SK-N-SH treated with all-trans-retinoic acid at 6 μM for 48 hours (cell line): Measurements from ENCODE around the gene SHC4.

ENCODE experiments used
- ATAC-seq: fragments of 200-7000 bp; cut with Tn5 transposase; 3 replicates; pipeline ENCODE4 v1.9.1; 2020; ENCODE audit warnings: mild to moderate bottlenecking, moderate library complexity
- ARNTL ChIP-seq: fragments of 450-650 bp; formaldehyde crosslinking; IDR thresholded peaks from 2 replicates; pipeline ENCODE4 v1.5.0; 2020; ENCODE audit warnings: low read depth, mild to moderate bottlenecking, moderate library complexity, borderline replicate concordance
- BACH2 ChIP-seq: fragments of 250-450 bp; sonication (Bioruptor Pico); IDR thresholded peaks from 2 replicates; pipeline ENCODE4 v1.9.0; 2021; ENCODE audit warnings: mild to moderate bottlenecking, borderline replicate concordance
- CSDC2 ChIP-seq: fragments of 250-450 bp; sonication (Bioruptor Pico); IDR thresholded peaks from 2 replicates; pipeline ENCODE4 v1.5.0; 2020; ENCODE audit warnings: mild to moderate bottlenecking, moderate library complexity
- ESRRG ChIP-seq: fragments of 250-450 bp; sonication (Bioruptor Pico); IDR thresholded peaks from 2 replicates; pipeline ENCODE4 v1.6.1; 2021; ENCODE audit warnings: mild to moderate bottlenecking
- GLIS3 ChIP-seq: fragments of 250-450 bp; sonication (Bioruptor Pico); IDR thresholded peaks from 2 replicates; pipeline ENCODE4 v1.5.0; 2020; ENCODE audit warnings: mild to moderate bottlenecking, moderate library complexity
- OSR1 ChIP-seq: fragments of 250-450 bp; sonication (Bioruptor Pico); IDR thresholded peaks from 2 replicates; pipeline ENCODE4 v1.8.0; 2022; ENCODE audit warnings: moderate library complexity, mild to moderate bottlenecking, inconsistent platforms
- PPARA ChIP-seq: fragments of 250-450 bp; sonication (Bioruptor Pico); IDR thresholded peaks from 2 replicates; pipeline ENCODE4 v1.5.0; 2020; ENCODE audit warnings: mild to moderate bottlenecking, borderline replicate concordance
- RARB ChIP-seq: fragments of 250-450 bp; sonication (Bioruptor Pico); IDR thresholded peaks from 2 replicates; pipeline ENCODE4 v1.8.0; 2021; ENCODE audit warnings: mild to moderate bottlenecking, moderate library complexity
- SNAI2 ChIP-seq: fragments of 250-450 bp; sonication (Bioruptor Pico); IDR thresholded peaks from 2 replicates; pipeline ENCODE4 v1.5.0; 2020; ENCODE audit warnings: mild to moderate bottlenecking, moderate library complexity
- TCF4 ChIP-seq: fragments of 250-450 bp; sonication (Bioruptor Pico); IDR thresholded peaks from 2 replicates; pipeline ENCODE4 v1.8.0; 2021; ENCODE audit warnings: mild to moderate bottlenecking, moderate library complexity, borderline replicate concordance
- TOX ChIP-seq: fragments of 250-450 bp; sonication (Bioruptor Pico); IDR thresholded peaks from 2 replicates; pipeline ENCODE4 v1.8.0; 2021; ENCODE audit warnings: mild to moderate bottlenecking, moderate library complexity, borderline replicate concordance
- ZC3H10 ChIP-seq: fragments of 250-450 bp; sonication (Bioruptor Pico); IDR thresholded peaks from 2 replicates; pipeline ENCODE4 v1.5.1; 2021; ENCODE audit warnings: mild to moderate bottlenecking, moderate library complexity
- ZFP3 ChIP-seq: fragments of 250-450 bp; sonication (Bioruptor Pico); IDR thresholded peaks from 2 replicates; pipeline ENCODE4 v1.5.0; 2020; ENCODE audit warnings: mild to moderate bottlenecking, moderate library complexity
- ZNF8 ChIP-seq: fragments of 450-650 bp; formaldehyde crosslinking; IDR thresholded peaks from 2 replicates; pipeline ENCODE4 v1.5.0; 2020; ENCODE audit warnings: mild to moderate bottlenecking, moderate library complexity
- TF ChIP-seq, protein P1 (sequence below): fragments of 250-450 bp; sonication (Bioruptor Pico); IDR thresholded peaks from 2 replicates; pipeline ENCODE4 v1.8.0; 2020; ENCODE audit warnings: mild to moderate bottlenecking, moderate library complexity, borderline replicate concordance
- TF ChIP-seq, protein P2 (sequence below): fragments of 250-450 bp; sonication (Bioruptor Pico); IDR thresholded peaks from 2 replicates; pipeline ENCODE4 v1.5.0; 2020; ENCODE audit warnings: mild to moderate bottlenecking, moderate library complexity
- TF ChIP-seq, protein P3 (sequence below): fragments of 250-450 bp; sonication (Bioruptor Pico); IDR thresholded peaks from 2 replicates; pipeline ENCODE4 v1.5.1; 2021; ENCODE audit warnings: mild to moderate bottlenecking, moderate library complexity
- TF ChIP-seq, protein P4 (sequence below): fragments of 250-450 bp; sonication (Bioruptor Pico); IDR thresholded peaks from 2 replicates; pipeline ENCODE4 v1.8.0; 2021; ENCODE audit warnings: low read depth, mild to moderate bottlenecking, moderate library complexity, borderline replicate concordance

Gene SHC4

DNA sequence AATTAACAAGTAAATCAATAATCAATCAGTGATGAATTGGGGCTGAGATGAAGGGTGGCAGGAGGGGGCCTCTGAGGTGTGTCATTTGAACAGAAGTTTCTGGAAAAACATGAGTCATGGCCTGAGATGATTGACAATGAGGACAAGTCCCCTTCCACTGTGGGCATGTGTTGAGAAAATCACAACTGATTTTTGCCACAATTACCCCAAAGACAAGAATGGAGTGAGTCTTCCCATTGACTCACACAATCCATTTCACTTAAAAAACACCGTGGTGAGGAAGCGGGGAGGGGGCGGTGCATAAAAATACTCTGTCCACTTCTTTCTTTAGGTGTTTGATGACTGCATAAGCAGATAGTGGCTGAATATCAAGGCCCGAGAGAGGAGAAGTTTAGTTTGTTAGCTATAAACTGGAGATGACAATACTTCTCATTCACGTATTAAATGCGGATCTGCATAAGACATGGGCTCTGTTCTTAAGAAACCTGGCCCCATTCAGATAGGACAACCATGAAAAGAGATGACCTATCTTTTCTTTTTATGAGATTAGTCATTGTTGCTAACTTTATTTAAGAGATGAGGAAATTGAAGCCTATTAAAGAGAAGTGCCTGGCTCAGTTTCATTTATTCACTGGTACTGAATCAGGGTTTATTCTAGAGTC lies 34.7 kb downstream of the SHC4 start:
- no peak for ATAC-seq
- TF ChIP-seq BACH2 (no peak), SNAI2 (CRISPR knock-in tag) (no peak), CSDC2 (CRISPR knock-in tag) (no peak), GLIS3 (no peak), ZC3H10 (CRISPR knock-in tag) (no peak), ARNTL (CRISPR knock-in tag) (no peak), ZFP3 (no peak), ZNF8 (CRISPR knock-in tag) (no peak), TOX (no peak), ESRRG (CRISPR knock-in tag) (no peak), RARB (no peak)
- TF ChIP-seq, protein P1, sequence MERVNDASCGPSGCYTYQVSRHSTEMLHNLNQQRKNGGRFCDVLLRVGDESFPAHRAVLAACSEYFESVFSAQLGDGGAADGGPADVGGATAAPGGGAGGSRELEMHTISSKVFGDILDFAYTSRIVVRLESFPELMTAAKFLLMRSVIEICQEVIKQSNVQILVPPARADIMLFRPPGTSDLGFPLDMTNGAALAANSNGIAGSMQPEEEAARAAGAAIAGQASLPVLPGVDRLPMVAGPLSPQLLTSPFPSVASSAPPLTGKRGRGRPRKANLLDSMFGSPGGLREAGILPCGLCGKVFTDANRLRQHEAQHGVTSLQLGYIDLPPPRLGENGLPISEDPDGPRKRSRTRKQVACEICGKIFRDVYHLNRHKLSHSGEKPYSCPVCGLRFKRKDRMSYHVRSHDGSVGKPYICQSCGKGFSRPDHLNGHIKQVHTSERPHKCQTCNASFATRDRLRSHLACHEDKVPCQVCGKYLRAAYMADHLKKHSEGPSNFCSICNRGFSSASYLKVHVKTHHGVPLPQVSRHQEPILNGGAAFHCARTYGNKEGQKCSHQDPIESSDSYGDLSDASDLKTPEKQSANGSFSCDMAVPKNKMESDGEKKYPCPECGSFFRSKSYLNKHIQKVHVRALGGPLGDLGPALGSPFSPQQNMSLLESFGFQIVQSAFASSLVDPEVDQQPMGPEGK, result no peak
- TF ChIP-seq, protein P2, sequence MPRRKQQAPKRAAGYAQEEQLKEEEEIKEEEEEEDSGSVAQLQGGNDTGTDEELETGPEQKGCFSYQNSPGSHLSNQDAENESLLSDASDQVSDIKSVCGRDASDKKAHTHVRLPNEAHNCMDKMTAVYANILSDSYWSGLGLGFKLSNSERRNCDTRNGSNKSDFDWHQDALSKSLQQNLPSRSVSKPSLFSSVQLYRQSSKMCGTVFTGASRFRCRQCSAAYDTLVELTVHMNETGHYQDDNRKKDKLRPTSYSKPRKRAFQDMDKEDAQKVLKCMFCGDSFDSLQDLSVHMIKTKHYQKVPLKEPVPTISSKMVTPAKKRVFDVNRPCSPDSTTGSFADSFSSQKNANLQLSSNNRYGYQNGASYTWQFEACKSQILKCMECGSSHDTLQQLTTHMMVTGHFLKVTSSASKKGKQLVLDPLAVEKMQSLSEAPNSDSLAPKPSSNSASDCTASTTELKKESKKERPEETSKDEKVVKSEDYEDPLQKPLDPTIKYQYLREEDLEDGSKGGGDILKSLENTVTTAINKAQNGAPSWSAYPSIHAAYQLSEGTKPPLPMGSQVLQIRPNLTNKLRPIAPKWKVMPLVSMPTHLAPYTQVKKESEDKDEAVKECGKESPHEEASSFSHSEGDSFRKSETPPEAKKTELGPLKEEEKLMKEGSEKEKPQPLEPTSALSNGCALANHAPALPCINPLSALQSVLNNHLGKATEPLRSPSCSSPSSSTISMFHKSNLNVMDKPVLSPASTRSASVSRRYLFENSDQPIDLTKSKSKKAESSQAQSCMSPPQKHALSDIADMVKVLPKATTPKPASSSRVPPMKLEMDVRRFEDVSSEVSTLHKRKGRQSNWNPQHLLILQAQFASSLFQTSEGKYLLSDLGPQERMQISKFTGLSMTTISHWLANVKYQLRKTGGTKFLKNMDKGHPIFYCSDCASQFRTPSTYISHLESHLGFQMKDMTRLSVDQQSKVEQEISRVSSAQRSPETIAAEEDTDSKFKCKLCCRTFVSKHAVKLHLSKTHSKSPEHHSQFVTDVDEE (CRISPR knock-in tag), result no peak
- TF ChIP-seq, protein P3, sequence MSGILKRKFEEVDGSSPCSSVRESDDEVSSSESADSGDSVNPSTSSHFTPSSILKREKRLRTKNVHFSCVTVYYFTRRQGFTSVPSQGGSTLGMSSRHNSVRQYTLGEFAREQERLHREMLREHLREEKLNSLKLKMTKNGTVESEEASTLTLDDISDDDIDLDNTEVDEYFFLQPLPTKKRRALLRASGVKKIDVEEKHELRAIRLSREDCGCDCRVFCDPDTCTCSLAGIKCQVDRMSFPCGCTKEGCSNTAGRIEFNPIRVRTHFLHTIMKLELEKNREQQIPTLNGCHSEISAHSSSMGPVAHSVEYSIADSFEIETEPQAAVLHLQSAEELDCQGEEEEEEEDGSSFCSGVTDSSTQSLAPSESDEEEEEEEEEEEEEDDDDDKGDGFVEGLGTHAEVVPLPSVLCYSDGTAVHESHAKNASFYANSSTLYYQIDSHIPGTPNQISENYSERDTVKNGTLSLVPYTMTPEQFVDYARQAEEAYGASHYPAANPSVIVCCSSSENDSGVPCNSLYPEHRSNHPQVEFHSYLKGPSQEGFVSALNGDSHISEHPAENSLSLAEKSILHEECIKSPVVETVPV, result no peak
- TF ChIP-seq, all 23 proteins: peak for 0

DNA sequence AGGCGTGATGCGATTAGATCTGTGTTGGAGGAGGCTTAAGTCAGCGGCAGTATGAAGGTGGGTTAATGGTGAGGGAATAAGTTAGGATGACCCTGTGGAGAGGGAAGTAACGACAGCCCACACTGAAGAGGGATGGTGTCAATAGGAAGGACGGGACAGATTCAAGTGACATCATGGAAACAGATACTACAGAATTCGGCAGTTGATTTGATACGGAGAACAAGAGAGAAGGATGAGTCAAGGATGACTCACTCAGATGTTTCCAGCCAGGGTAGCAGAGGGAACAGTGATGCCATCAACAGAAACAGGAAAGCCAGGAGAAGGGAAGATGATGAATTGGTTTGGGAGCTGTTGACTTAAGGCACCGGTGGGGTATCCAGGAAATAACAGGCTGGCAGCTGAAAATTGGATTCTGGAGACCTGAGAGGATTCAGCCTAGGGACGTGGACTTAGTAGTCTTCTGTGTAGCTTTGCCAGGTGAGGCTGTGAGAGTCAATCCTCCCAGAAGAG lies 38.0 kb downstream of the SHC4 start:
- TF ChIP-seq, protein P4, sequence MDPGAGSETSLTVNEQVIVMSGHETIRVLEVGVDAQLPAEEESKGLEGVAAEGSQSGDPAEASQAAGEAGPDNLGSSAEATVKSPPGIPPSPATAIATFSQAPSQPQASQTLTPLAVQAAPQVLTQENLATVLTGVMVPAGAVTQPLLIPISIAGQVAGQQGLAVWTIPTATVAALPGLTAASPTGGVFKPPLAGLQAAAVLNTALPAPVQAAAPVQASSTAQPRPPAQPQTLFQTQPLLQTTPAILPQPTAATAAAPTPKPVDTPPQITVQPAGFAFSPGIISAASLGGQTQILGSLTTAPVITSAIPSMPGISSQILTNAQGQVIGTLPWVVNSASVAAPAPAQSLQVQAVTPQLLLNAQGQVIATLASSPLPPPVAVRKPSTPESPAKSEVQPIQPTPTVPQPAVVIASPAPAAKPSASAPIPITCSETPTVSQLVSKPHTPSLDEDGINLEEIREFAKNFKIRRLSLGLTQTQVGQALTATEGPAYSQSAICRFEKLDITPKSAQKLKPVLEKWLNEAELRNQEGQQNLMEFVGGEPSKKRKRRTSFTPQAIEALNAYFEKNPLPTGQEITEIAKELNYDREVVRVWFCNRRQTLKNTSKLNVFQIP (CRISPR knock-in tag), result no peak
- TF ChIP-seq GLIS3, result no peak
- 0 out of 2 replicates have a peak, but pooled peaks have one; percentile 53 for TF ChIP-seq ZFP3
- TF ChIP-seq PPARA (CRISPR knock-in tag), result no peak
- TF ChIP-seq TCF4 (CRISPR knock-in tag), result no peak
- ATAC-seq, result peak; percentile 96

DNA sequence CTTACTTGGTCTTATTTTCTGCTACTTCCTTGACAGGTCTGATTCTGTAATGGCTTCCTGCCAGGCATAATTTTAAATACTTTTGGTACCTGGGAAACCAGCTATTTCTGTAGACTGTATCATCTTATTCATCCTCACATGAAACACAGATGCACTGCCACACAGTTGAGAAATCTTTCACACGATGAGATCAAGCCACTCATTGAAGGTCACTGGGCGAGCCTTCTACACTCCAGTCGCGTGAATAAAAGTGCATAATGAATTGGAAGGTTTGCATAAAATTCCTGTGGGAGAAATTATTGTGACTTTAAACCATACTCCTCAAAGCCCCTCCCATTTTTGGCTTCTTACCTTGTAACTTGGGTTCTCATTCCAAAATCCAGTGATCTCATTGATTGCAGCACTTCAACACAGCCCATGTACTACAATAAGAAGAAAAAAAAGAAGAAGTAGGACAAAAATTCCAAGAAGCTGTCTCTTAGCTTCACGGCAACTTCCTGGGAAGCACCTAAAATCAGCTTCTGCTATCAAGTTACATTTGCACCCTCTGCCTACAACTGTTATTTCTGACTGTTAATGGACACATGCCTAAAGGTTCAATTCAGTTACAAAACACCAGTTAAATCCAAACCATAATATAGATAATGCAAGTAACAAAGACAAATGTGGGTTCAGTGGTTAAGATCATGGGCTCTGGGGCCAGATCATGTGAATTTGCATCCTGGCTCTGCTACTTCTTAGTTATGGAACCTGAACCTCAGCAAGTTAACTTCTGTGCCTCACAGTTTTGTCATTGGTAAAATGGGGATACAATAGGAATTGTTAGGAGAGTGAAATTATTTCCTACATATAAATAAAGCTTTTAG lies 39.0 kb downstream of the SHC4 start:
- no peak for ATAC-seq
- TF ChIP-seq RARB, result no peak
- TF ChIP-seq, protein P1, result no peak
- no peak for TF ChIP-seq TOX
- no peak for TF ChIP-seq SNAI2 (CRISPR knock-in tag)
- TF ChIP-seq ARNTL (CRISPR knock-in tag), result no peak
- no peak for TF ChIP-seq OSR1
